Superior temporal gyrus (tissue), 1 donor: Measurements from ENCODE around the gene EBF4.

ENCODE experiments used
- DNase-seq: peaks from one replicate; pipeline ENCODE4 v3.0.0-alpha.2; 2016; ENCODE audit errors: extremely low spot score

EBF4 gene

GRCh38 chr20:2700913-2701620 is 8.5 kb downstream of the EBF4 start:
- DNase-seq: peak; percentile 37

GRCh38 chr20:2701671-2702081 is 9.1 kb downstream of the EBF4 start:
- DNase-seq: no peak

GRCh38 chr20:2703716-2704475 is 11.3 kb downstream of the EBF4 start:
- no peak for DNase-seq

- no peak for DNase-seq
These were observed 13.5 kb downstream of the EBF4 start for GRCh38 chr20:2705931-2706645.

GRCh38 chr20:2706688-2707352 is 14.2 kb downstream of the EBF4 start:
- DNase-seq: no peak

GRCh38 chr20:2707353-2708072 is 14.9 kb downstream of the EBF4 start:
- no peak for DNase-seq

- no peak for DNase-seq
These were observed 15.5 kb downstream of the EBF4 start for GRCh38 chr20:2708073-2708415.

GRCh38 chr20:2708665-2709064 is 16.1 kb downstream of the EBF4 start:
- DNase-seq: no peak

- DNase-seq: no peak
These were observed 16.8 kb downstream of the EBF4 start for GRCh38 chr20:2709205-2709981.

- DNase-seq: no peak
These were observed 20.7 kb downstream of the EBF4 start for GRCh38 chr20:2713285-2713684.

- no peak for DNase-seq
These were observed 36.7 kb downstream of the EBF4 start for GRCh38 chr20:2729251-2729713.

- no peak for DNase-seq
These were observed 37.2 kb downstream of the EBF4 start for GRCh38 chr20:2729791-2730190.

- DNase-seq: no peak
These were observed 42.3 kb downstream of the EBF4 start for GRCh38 chr20:2734899-2735298.

GRCh38 chr20:2736441-2736840 is 43.9 kb downstream of the EBF4 start:
- no peak for DNase-seq

- DNase-seq: no peak
These were observed 45.9 kb downstream of the EBF4 start for GRCh38 chr20:2738331-2739041.

- DNase-seq: no peak
These were observed 46.4 kb downstream of the EBF4 start for GRCh38 chr20:2739042-2739398.

- no peak for DNase-seq
These were observed 48.1 kb downstream of the EBF4 start for GRCh38 chr20:2740702-2741101.

- no peak for DNase-seq
These were observed 48.9 kb downstream of the EBF4 start for GRCh38 chr20:2741463-2741862.

GRCh38 chr20:2741881-2742280 is 49.3 kb downstream of the EBF4 start:
- DNase-seq: no peak

GRCh38 chr20:2742431-2742830 is 49.9 kb downstream of the EBF4 start:
- no peak for DNase-seq
